Measurements from ENCODE around the gene CNGB1.
"Not testable (repeated sequence)": the region's sequence is repeated elsewhere in the genome, so short reads cannot be mapped to it uniquely, and the experiment has no call there.

CNGB1 gene

GRCh38 chr16:57842601-57843000, 128.3 kb downstream of the CNGB1 start:
- DNase-seq (no peak), ATAC-seq (no peak)
- Mint-ChIP-seq H3K36me3 (ENCODE audit: low read depth) (no peaks in the 10 kb centered on the region), H3K4me1 (no peaks in the 10 kb centered on the region), H3K27ac (no peak overlapping the region), H3K9me3 (no peaks in the 10 kb centered on the region), H3K27me3 (peaks cover 1% of the 10 kb centered on the region), H3K4me3 (no peak overlapping the region)

DNA sequence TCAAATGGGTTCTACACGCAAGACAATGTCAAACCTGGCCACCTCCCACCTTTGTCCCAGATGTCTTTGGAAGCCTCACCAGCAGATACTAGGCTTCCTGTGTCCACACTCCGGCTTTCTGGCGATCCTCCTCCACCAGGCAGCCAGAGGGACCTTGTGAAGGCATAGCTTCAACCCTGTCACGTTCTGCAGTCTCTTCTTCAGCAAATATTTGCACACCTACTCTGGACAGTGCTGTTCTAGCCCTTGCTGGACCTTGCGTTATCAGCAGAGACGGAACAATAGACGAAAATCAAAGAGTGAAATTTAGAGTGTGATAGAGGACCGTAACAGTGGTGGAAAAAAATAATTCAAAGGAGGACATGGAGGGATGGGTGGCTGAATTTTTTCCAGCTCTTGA, 130.1 kb downstream of the CNGB1 start:
- DNase-seq (no peak), ATAC-seq (no peak)
- no peak overlapping the region for H3K4me3 Mint-ChIP-seq
- H3K27ac Mint-ChIP-seq, result no peak overlapping the region
- no peaks in the 10 kb centered on the region for H3K36me3 Mint-ChIP-seq (ENCODE audit: low read depth)
- no peaks in the 10 kb centered on the region for H3K9me3 Mint-ChIP-seq
- no peaks in the 10 kb centered on the region for H3K4me1 Mint-ChIP-seq
- H3K27me3 Mint-ChIP-seq, result no peaks in the 10 kb centered on the region

DNA sequence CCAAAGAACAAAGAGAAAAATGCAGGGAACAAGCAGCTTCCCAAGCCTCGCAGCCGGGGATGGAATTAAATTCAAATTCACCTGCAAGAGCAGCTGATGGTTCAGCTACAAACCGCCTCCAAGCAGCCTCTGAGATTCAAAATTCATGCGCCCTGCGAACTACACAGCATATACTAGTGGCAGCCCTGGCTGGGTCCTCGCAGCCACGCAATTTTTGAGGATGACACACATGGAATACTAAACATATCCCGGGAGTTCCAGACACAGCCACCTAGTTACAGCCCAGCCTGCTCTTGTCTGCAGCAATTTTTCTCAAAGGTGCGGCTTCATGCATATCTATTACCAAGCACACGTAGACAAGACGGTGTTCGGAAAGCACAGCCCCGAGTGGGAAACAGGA, 132.8 kb downstream of the CNGB1 start:
- no peak overlapping the region for H3K4me3 Mint-ChIP-seq
- H3K4me1 Mint-ChIP-seq, result no peaks in the 10 kb centered on the region
- no peaks in the 10 kb centered on the region for H3K36me3 Mint-ChIP-seq (ENCODE audit: low read depth)
- no peaks in the 10 kb centered on the region for H3K27me3 Mint-ChIP-seq
- H3K27ac Mint-ChIP-seq, result no peak overlapping the region
- H3K9me3 Mint-ChIP-seq, result no peaks in the 10 kb centered on the region
- DNase-seq (no peak), ATAC-seq (no peak)

DNA sequence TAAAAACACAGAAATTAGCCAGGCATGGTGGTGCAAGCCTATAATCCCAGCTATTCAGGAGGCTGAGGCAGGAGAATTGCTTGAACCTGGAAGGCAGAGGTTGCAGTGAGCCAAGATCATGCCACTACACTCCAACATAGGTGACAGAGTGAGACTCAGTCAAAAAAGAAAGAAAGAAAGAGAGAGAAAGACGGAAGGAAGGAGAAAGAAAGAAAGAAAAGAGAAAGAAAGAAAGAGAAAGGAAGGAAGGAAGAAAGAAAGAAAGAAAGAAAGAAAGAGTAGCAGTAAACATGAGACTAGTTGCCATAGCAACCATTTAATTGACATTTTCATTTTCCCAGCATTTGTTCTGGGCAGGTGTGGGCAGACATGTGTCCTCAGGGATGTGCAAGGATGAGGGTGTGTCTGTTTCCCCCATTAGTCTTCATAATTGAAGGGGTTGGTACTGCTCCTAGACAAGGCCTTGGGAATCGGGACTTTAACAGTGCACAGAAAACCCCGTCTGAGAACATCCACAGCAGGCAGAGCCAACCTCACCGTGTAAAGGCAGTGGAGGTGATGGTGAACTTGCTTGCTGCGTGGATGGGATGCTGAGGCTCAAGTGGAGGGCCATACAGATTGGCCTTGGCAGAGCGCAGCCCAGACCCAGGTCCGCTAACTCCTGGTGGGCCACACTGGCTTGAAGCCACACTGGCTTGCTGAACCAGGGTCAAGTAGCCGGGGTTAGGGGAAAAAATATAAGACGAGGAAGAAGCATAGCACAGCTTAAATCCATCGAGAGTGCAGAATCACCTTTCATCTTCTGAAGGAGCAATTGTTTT, 133.4 kb downstream of the CNGB1 start:
- ATAC-seq, result no peak
- no peaks in the 10 kb centered on the region for H3K4me1 Mint-ChIP-seq
- no peaks in the 10 kb centered on the region for H3K36me3 Mint-ChIP-seq (ENCODE audit: low read depth)
- no peak overlapping the region for H3K27ac Mint-ChIP-seq
- H3K4me3 Mint-ChIP-seq, result no peak overlapping the region
- no peaks in the 10 kb centered on the region for H3K9me3 Mint-ChIP-seq
- no peak for DNase-seq
- no peaks in the 10 kb centered on the region for H3K27me3 Mint-ChIP-seq

- not testable (repeated sequence) for H3K27me3 Mint-ChIP-seq; H3K36me3 Mint-ChIP-seq (ENCODE audit: low read depth); DNase-seq; H3K4me1 Mint-ChIP-seq; H3K27ac Mint-ChIP-seq; H3K9me3 Mint-ChIP-seq; H3K4me3 Mint-ChIP-seq; ATAC-seq
These were observed 135.5 kb downstream of the CNGB1 start for GRCh38 chr16:57835439-57835838.

GRCh38 chr16:57834936-57835335, 136.0 kb downstream of the CNGB1 start:
- H3K27ac Mint-ChIP-seq, result no peak overlapping the region
- no peaks in the 10 kb centered on the region for H3K4me1 Mint-ChIP-seq
- no peaks in the 10 kb centered on the region for H3K36me3 Mint-ChIP-seq (ENCODE audit: low read depth)
- no peak overlapping the region for H3K4me3 Mint-ChIP-seq
- H3K27me3 Mint-ChIP-seq, result peaks cover 2% of the 10 kb centered on the region
- DNase-seq (no peak), ATAC-seq (no peak)
- H3K9me3 Mint-ChIP-seq, result no peaks in the 10 kb centered on the region
